Transverse colon (tissue), 4 donors: ENCODE data around the gene CORO2A. TPM values are rescaled to one million over a fixed set of nuclear protein-coding genes. Genes with fewer than 3 reads are reported as not detected.

Experiments
- DNase-seq: peaks from one replicate; pipeline ENCODE4 v3.0.0-alpha.2; 2019
- H3K27ac ChIP-seq, 4 donors: fragments of 200-600 bp; sonication (generic); 2 replicates each; pipeline ENCODE4 v1.5.1; 2016 to 2018; ENCODE audit warnings: inconsistent platforms in 4 of 4
- H3K27me3 ChIP-seq: fragments of 200-600 bp; sonication (generic); 2 replicates; pipeline ENCODE4 v1.5.1; 2017; ENCODE audit warnings: inconsistent platforms
- H3K36me3 ChIP-seq, 4 donors: fragments of 200-600 bp; sonication (generic); 2 replicates each; pipeline ENCODE4 v1.5.1; 2017 to 2019; ENCODE audit warnings: inconsistent platforms in 4 of 4
- H3K4me1 ChIP-seq, 4 donors: fragments of 200-600 bp; sonication (generic); 2 replicates each; pipeline ENCODE4 v1.5.1; 2017 to 2020; ENCODE audit warnings: inconsistent platforms in 4 of 4
- H3K4me3 ChIP-seq, 4 donors: fragments of 200-600 bp; sonication (generic); 1 replicate in 1 of 4; 2 replicates in 3 of 4; pipeline versions ENCODE4 v1.5.1 to v1.6.1; 2017 to 2019; ENCODE audit warnings: inconsistent platforms in 4 of 4
- H3K9me3 ChIP-seq, 2 donors: fragments of 200-600 bp; sonication (generic); 2 replicates each; pipeline ENCODE4 v1.5.1; 2017 to 2019; ENCODE audit warnings: inconsistent platforms in 2 of 2
- EP300 ChIP-seq: sonication (generic); formaldehyde crosslinking; IDR thresholded peaks from one replicate; pipeline ENCODE4 v1.6.1; 2017; ENCODE audit warnings: antibody characterized with exemption, low read depth
- POLR2A ChIP-seq: fragments of 450-650 bp; IDR thresholded peaks from one replicate; pipeline ENCODE4 v1.6.1; 2016; ENCODE audit warnings: antibody characterized with exemption, mild to moderate bottlenecking, moderate library complexity
- POLR2AphosphoS5 ChIP-seq, 3 donors: sonication (generic); formaldehyde crosslinking; IDR thresholded peaks; one replicate each; pipeline ENCODE4 v1.6.1; 2016; ENCODE audit warnings: antibody characterized with exemption in 3 of 3
- WGBS, 2 donors: methylation state at CpG; one replicate each; pipeline ENCODE4 v1.1.5; 2018; ENCODE audit warnings: low coverage in 1 of 2; 5-methylcytosine and 5-hydroxymethylcytosine counted together
- in situ Hi-C, 4 donors: fragments of 200-750 bp; cut with MboI; loops; one replicate each; pipeline versions ENCODE4 v1.15.0 to v1.15.1; 2017; ENCODE audit warnings: low sequenced_read_pairs in 3 of 4, low pct_ligation_motif_present in 1 of 4, low pct_unique_long_range_greater_than_20kb in 1 of 4
- intact Hi-C: fragments of 100-400 bp; cut with DNase I; formaldehyde crosslinking; loops from one replicate; pipeline ENCODE4 v1.15.1; 2023; ENCODE audit warnings: low total_unique reads
- total RNA-seq, 4 donors: library from RNA; depleted of rRNA; stranded (reverse); fragments of >200 nt; gene quantifications; one replicate each; pipeline ENCODE4 v1.1.0, GENCODE V29; 2016
- TF ChIP-seq, protein P1 (sequence below), 5 experiments: fragments of 200-600 bp in 3 of 5; fragments of 450-650 bp in 2 of 5; sonication (generic) in 3 of 5; IDR thresholded peaks; 1 replicate in 2 of 5; 2 replicates in 3 of 5; pipeline ENCODE4 v1.5.1; 2016 to 2017; ENCODE audit warnings: antibody characterized with exemption in 5 of 5, inconsistent platforms in 3 of 5, mild to moderate bottlenecking in 2 of 5, moderate library complexity in 1 of 5

Gene CORO2A
- total RNA-seq, 4 donors from 2014 or later = 10.0 to 59.1 (median 47.1) TPM

DNA sequence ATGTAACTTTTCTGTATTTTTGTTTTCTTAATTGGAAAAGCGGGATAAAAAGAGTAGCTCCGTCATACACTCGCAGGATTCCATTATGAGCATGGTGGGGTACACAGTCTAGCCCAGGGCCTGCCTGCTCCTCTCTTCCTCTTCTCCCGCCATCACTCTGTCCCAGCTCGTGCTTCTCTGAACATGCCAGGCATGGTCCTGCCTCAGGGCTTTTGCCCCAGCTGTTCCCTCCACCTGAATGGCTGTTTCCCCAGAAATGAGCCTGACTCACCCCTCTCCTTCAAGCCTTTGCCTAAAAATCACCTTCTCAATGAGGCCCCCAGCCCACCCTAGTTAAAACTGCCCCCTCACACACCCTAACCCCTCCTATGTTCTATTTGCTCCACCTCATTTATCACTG is 4.5 kb downstream of the CORO2A start:
- Histone ChIP-seq H3K27me3 (no peaks in the 10 kb centered on the region), H3K9me3 (no peaks in the 10 kb centered on the region), H3K36me3 (no peaks in the 10 kb centered on the region), H3K4me1 (peaks cover 0 to 31% (median 10%) of the 10 kb centered on the region in 4 donors), H3K27ac (no peak overlapping the region), H3K4me3 (no peak overlapping the region)
- no peak for DNase-seq
- 71 to 96% methylated on average over 5 of the region's 5 CpGs for WGBS, 2 donors
- TF ChIP-seq POLR2A (no peak), EP300 (no peak), POLR2AphosphoS5 (IDR thresholded peaks at IDR 0.05) (no peak)
- TF ChIP-seq, protein P1, sequence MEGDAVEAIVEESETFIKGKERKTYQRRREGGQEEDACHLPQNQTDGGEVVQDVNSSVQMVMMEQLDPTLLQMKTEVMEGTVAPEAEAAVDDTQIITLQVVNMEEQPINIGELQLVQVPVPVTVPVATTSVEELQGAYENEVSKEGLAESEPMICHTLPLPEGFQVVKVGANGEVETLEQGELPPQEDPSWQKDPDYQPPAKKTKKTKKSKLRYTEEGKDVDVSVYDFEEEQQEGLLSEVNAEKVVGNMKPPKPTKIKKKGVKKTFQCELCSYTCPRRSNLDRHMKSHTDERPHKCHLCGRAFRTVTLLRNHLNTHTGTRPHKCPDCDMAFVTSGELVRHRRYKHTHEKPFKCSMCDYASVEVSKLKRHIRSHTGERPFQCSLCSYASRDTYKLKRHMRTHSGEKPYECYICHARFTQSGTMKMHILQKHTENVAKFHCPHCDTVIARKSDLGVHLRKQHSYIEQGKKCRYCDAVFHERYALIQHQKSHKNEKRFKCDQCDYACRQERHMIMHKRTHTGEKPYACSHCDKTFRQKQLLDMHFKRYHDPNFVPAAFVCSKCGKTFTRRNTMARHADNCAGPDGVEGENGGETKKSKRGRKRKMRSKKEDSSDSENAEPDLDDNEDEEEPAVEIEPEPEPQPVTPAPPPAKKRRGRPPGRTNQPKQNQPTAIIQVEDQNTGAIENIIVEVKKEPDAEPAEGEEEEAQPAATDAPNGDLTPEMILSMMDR (IDR thresholded peaks at IDR 0.05) = no peak
- in situ Hi-C loops = loop anchor here in 1 of 4 donors (25.0 kb wide), 1 partner anchor 126 kb away; the partner anchor contains the start of gene NANS
- intact Hi-C loops = no loop called here

DNA sequence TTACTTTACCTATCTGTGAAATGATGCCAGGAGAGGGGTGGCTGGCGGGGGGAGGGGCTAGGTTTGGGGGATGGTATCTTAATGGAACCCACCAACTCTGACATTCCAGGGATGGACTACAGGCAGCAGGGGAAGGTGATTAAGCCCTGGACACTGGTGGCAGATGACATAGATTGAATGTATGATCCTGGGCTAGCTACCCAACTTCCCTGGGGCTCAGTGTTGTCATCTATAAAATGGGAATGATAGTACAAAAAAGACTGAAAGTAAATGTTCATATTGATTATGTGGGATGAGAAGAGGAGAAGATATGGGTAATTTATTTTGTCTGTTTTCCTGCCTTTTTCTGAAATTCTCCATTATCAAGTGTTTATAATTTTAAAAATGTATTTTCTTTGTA is 6.2 kb downstream of the CORO2A start:
- 0% methylated on average over 1 of the region's 1 CpG; no CpG with 5 or more reads in 1 of the 2 donors for WGBS, 2 donors
- TF ChIP-seq POLR2A (no peak), POLR2AphosphoS5 (IDR thresholded peaks at IDR 0.05) (no peak), EP300 (no peak)
- TF ChIP-seq, protein P1 (IDR thresholded peaks at IDR 0.05) = no peak
- in situ Hi-C loops = loop anchor here in 1 of 4 donors (25.0 kb wide), 1 partner anchor 124 kb away; the partner anchor contains the start of gene NANS
- Histone ChIP-seq H3K4me1 (peaks cover 0 to 21% (median 3%) of the 10 kb centered on the region in 4 donors), H3K27me3 (no peaks in the 10 kb centered on the region), H3K27ac (no peak overlapping the region), H3K36me3 (no peaks in the 10 kb centered on the region), H3K9me3 (no peaks in the 10 kb centered on the region), H3K4me3 (no peak overlapping the region)
- no peak for DNase-seq
- intact Hi-C loops = no loop called here

DNA sequence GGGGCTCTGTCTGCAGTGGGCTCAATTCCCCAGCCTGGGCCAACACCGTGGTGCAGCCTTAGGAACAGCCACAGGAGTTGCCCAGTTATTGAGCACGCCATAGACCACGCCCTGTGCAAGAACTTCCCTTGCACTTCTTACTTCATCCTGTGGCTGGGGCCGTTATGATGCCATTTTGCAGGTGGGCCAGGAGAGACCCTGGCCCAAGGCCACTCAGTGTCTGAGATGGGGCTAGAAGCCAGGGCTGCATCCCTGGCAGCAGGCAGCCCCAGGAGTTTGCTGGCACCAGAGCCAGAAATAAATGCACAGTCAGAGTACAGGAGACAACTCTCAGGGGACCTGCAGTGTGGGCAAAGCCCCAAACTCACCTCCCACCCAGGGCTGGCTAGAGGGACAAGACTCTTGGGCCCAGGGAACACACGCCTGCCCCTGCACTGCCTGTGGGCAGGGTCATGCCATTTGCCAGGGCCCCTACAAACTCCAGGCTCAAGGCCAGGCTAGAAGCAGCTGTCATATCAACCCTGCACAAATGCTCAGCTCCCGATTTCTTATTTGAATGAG is 6.7 kb downstream of the CORO2A start:
- in situ Hi-C loops = loop anchor here in 1 of 4 donors (25.0 kb wide), 1 partner anchor 123 kb away; the partner anchor contains the start of gene NANS
- H3K27me3 ChIP-seq = no peaks in the 10 kb centered on the region
- TF ChIP-seq, protein P1 (IDR thresholded peaks at IDR 0.05) = no peak
- TF ChIP-seq POLR2AphosphoS5 (IDR thresholded peaks at IDR 0.05) (no peak), EP300 (no peak), POLR2A (no peak)

DNA sequence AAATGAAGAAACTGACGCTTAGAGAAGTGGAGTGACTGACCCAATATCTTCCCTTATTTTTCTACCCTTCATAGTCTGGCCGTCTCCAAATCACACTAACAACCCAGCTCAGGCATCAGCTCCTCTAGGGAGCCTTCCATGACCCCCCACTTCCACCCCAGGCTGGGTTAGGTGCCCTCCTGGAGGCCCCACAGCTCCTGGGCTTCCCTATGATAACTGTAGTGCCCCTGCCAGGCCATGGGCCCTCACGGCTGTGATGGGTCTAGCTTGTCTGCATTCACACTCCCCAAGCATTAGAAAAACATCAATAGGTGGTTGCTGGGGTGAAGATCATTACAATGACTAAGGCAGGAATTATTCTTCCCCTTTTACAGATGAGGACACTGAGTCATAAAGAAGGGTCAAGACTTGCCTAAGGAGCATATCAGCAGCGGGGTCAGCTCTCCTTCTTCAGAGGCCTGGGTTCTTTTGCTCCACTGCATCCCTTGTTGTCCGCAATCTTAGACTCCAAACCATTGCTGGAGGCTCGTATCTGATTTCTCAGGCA is 7.3 kb downstream of the CORO2A start:
- no peak for DNase-seq
- TF ChIP-seq, protein P1 (IDR thresholded peaks at IDR 0.05) = no peak
- TF ChIP-seq EP300 (no peak), POLR2AphosphoS5 (IDR thresholded peaks at IDR 0.05) (no peak), POLR2A (no peak)
- Histone ChIP-seq H3K27me3 (no peaks in the 10 kb centered on the region), H3K36me3 (no peaks in the 10 kb centered on the region), H3K4me1 (peaks cover 0 to 12% (median under 1%) of the 10 kb centered on the region in 4 donors), H3K27ac (no peak overlapping the region), H3K4me3 (no peak overlapping the region), H3K9me3 (no peaks in the 10 kb centered on the region)
- in situ Hi-C loops = loop anchor here in 1 of 4 donors (25.0 kb wide), 1 partner anchor 123 kb away; the partner anchor contains the start of gene NANS
- WGBS, 2 donors = 76 to 94% methylated on average over 2 to 6 of the region's 6 CpGs
- intact Hi-C loops = no loop called here

More for the DNA sequence above, 6.7 kb downstream of the CORO2A start:
- H3K4me1 ChIP-seq = peaks cover 0 to 16% (median 3%) of the 10 kb centered on the region in 4 donors
- no peak overlapping the region for H3K27ac ChIP-seq
- H3K9me3 ChIP-seq = no peaks in the 10 kb centered on the region
- H3K4me3 ChIP-seq = no peak overlapping the region
- intact Hi-C loops = no loop called here
- WGBS, 2 donors = 60 to 71% methylated on average over 1 to 6 of the region's 6 CpGs
- no peak for DNase-seq
- no peaks in the 10 kb centered on the region for H3K36me3 ChIP-seq
